DND-41 (cell line): ENCODE results near the gene TMED1.

Experiments used
- CTCF ChIP-seq: IDR thresholded peaks from 2 replicates; pipeline ENCODE4 v1.5.1; 2012; ENCODE audit warnings: borderline replicate concordance, low read length, moderate library complexity, mild to moderate bottlenecking; ENCODE audit not compliant: poor library complexity, severe bottlenecking; ENCODE audit errors: extremely low read depth
- EZH2 ChIP-seq: IDR thresholded peaks from 3 replicates; pipeline ENCODE4 v1.6.1; 2012; ENCODE audit warnings: borderline replicate concordance, low read depth, mild to moderate bottlenecking, moderate library complexity, low read length, inconsistent platforms; ENCODE audit not compliant: severe bottlenecking

GRCh38 chr19:10870501-10870954 is 34.5 kb upstream of the TMED1 start:
- no peak for TF ChIP-seq EZH2
- TF ChIP-seq CTCF = no peak
